H9 (cell line): ENCODE measurements around the gene HDGFL1. TPM values are rescaled to one million over a fixed set of nuclear protein-coding genes. Genes with fewer than 3 reads are reported as not detected.

Experiments used
- DNase-seq: peaks from one replicate; pipeline ENCODE4 v3.0.0-alpha.2; 2017
- H2AFZ ChIP-seq: one replicate; pipeline ENCODE4 v1.6.1; 2013; ENCODE audit warnings: mild to moderate bottlenecking, low read length, control low read depth, moderate library complexity
- H2AK5ac ChIP-seq: 2 replicates; pipeline ENCODE4 v1.6.1; 2013; ENCODE audit warnings: low read length, control low read depth, mixed read lengths; ENCODE audit not compliant: insufficient read length
- H2BK120ac ChIP-seq: one replicate; pipeline ENCODE4 v1.6.1; 2013; ENCODE audit warnings: low read depth, mild to moderate bottlenecking, low read length, control low read depth, inconsistent platforms; ENCODE audit not compliant: poor library complexity, severe bottlenecking
- H2BK12ac ChIP-seq: 2 replicates; pipeline ENCODE4 v1.6.1; 2013; ENCODE audit warnings: low read length, control low read depth, mixed read lengths, low read depth; ENCODE audit not compliant: insufficient read length
- H2BK15ac ChIP-seq: 2 replicates; pipeline ENCODE4 v1.6.1; 2013; ENCODE audit warnings: low read depth, low read length, control low read depth
- H2BK20ac ChIP-seq: one replicate; pipeline ENCODE4 v1.6.1; 2013; ENCODE audit warnings: low read depth, mild to moderate bottlenecking, low read length, control low read depth, inconsistent platforms; ENCODE audit not compliant: poor library complexity, severe bottlenecking
- H2BK5ac ChIP-seq: 2 replicates; pipeline ENCODE4 v1.6.1; 2013; ENCODE audit warnings: low read length, control low read depth, mixed read lengths; ENCODE audit not compliant: insufficient read length
- H3K14ac ChIP-seq: 2 replicates; pipeline ENCODE4 v1.6.1; 2013; ENCODE audit warnings: low read length, control low read depth; ENCODE audit not compliant: insufficient read depth
- H3K18ac ChIP-seq: 2 replicates; pipeline ENCODE4 v1.6.1; 2013; ENCODE audit warnings: low read depth, mild to moderate bottlenecking, mixed read lengths, low read length, control low read depth; ENCODE audit not compliant: insufficient read length
- H3K23ac ChIP-seq: 2 replicates; pipeline ENCODE4 v1.6.1; 2013; ENCODE audit warnings: low read length, control low read depth, mixed read lengths, low read depth; ENCODE audit not compliant: insufficient read length
- H3K23me2 ChIP-seq: 2 replicates; pipeline ENCODE4 v1.6.1; 2013; ENCODE audit warnings: low read depth, mild to moderate bottlenecking, mixed read lengths, low read length, control low read depth; ENCODE audit not compliant: insufficient read length, poor library complexity, severe bottlenecking
- H3K27ac ChIP-seq: 2 replicates; pipeline ENCODE4 v1.5.1; 2013; ENCODE audit warnings: low read length, control low read depth, mixed read lengths, low read depth; ENCODE audit not compliant: insufficient read length
- H3K27me3 ChIP-seq: 2 replicates; pipeline ENCODE4 v1.6.1; 2013; ENCODE audit warnings: low read length, control low read depth, inconsistent platforms; ENCODE audit not compliant: insufficient read depth
- H3K4ac ChIP-seq: 2 replicates; pipeline ENCODE4 v1.6.1; 2013; ENCODE audit warnings: low read depth, mild to moderate bottlenecking, control low read depth, inconsistent platforms, low read length, moderate library complexity
- H3K4me1 ChIP-seq: 2 replicates; pipeline ENCODE4 v1.6.1; 2013; ENCODE audit warnings: low read length, control low read depth, inconsistent platforms; ENCODE audit not compliant: insufficient read depth
- H3K4me2 ChIP-seq: 2 replicates; pipeline ENCODE4 v1.6.1; 2013; ENCODE audit warnings: low read length, control low read depth, mixed read lengths; ENCODE audit not compliant: insufficient read length, insufficient read depth
- H3K56ac ChIP-seq: 2 replicates; pipeline ENCODE4 v1.6.1; 2013; ENCODE audit warnings: low read depth, mild to moderate bottlenecking, mixed read lengths, low read length, control low read depth; ENCODE audit not compliant: insufficient read length
- H3K79me1 ChIP-seq: 2 replicates; pipeline ENCODE4 v1.6.1; 2013; ENCODE audit warnings: low read depth, mild to moderate bottlenecking, moderate library complexity, low read length, control low read depth, inconsistent platforms; ENCODE audit not compliant: insufficient read depth, poor library complexity, severe bottlenecking
- H3K79me2 ChIP-seq: 2 replicates; pipeline ENCODE4 v1.6.1; 2013; ENCODE audit warnings: low read length, control low read depth, inconsistent platforms; ENCODE audit not compliant: insufficient read depth
- H3K9ac ChIP-seq: 2 replicates; pipeline ENCODE4 v1.6.1; 2013; ENCODE audit warnings: low read length, control low read depth, mixed read lengths; ENCODE audit not compliant: insufficient read length; ENCODE audit errors: extremely low read depth
- H3K9me3 ChIP-seq: one replicate; pipeline ENCODE4 v1.6.1; 2013; ENCODE audit warnings: low read depth, low read length, inconsistent platforms; ENCODE audit not compliant: control insufficient read depth
- H3T11ph ChIP-seq: one replicate; pipeline ENCODE4 v1.6.1; 2013; ENCODE audit warnings: mild to moderate bottlenecking, low read length, control low read depth, inconsistent platforms
- H4K20me1 ChIP-seq: one replicate; pipeline ENCODE4 v1.6.1; 2013; ENCODE audit not compliant: control insufficient read depth, insufficient read length, insufficient read depth
- H4K5ac ChIP-seq: 2 replicates; pipeline ENCODE4 v1.6.1; 2013; ENCODE audit warnings: low read depth, mild to moderate bottlenecking, mixed read lengths, low read length, control low read depth; ENCODE audit not compliant: insufficient read length
- H4K8ac ChIP-seq: replicated peaks from 2 replicates; pipeline ENCODE4 v1.6.1; 2013; ENCODE audit warnings: low read length, control low read depth, mixed read lengths, low read depth; ENCODE audit not compliant: insufficient read length
- H4K91ac ChIP-seq: 2 replicates; pipeline ENCODE4 v1.6.1; 2013; ENCODE audit warnings: low read depth, mild to moderate bottlenecking, moderate library complexity, mixed read lengths, low read length, control low read depth; ENCODE audit not compliant: insufficient read length
- H3K27ac Mint-ChIP-seq, 3 experiments: 2 replicates in 2 of 3; 3 replicates in 1 of 3; pipeline ENCODE4 v1.8.0; 2020 to 2021; ENCODE audit warnings: mixed read lengths in 3 of 3, mild to moderate bottlenecking in 1 of 3, moderate library complexity in 1 of 3
- H3K27me3 Mint-ChIP-seq: 2 replicates; pipeline ENCODE4 v1.8.0; 2021; ENCODE audit warnings: low read depth, mild to moderate bottlenecking, moderate library complexity, mixed read lengths
- H3K36me3 Mint-ChIP-seq, 3 experiments: 2 replicates in 2 of 3; 3 replicates in 1 of 3; pipeline ENCODE4 v1.8.0; 2020 to 2021; ENCODE audit warnings: low read depth in 3 of 3, mixed read lengths in 3 of 3; ENCODE audit not compliant: insufficient read depth in 1 of 3
- H3K4me1 Mint-ChIP-seq, 2 experiments: 2 replicates each; pipeline ENCODE4 v1.8.0; 2020; ENCODE audit warnings: mixed read lengths in 2 of 2
- H3K4me3 Mint-ChIP-seq, 2 experiments: 2 replicates in 1 of 2; 3 replicates in 1 of 2; pipeline ENCODE4 v1.8.0; 2020 to 2021; ENCODE audit warnings: mild to moderate bottlenecking in 2 of 2, mixed read lengths in 2 of 2, moderate library complexity in 1 of 2
- H3K9me3 Mint-ChIP-seq, 2 experiments: 2 replicates in 1 of 2; 3 replicates in 1 of 2; pipeline ENCODE4 v1.8.0; 2020; ENCODE audit warnings: mild to moderate bottlenecking in 2 of 2, mixed read lengths in 2 of 2, moderate library complexity in 1 of 2
- WGBS: extraction: QIAGEN DNeasy Blood & Tissue Kit; methylation state at CpG from one replicate; pipeline ENCODE4 v1.1.7; 2013; ENCODE audit warnings: missing lambda C conversion rate, low lambda C conversion rate, mixed read lengths; ENCODE audit not compliant: insufficient read length; ENCODE audit errors: extremely low coverage; 5-methylcytosine and 5-hydroxymethylcytosine counted together
- total RNA-seq: library from RNA; stranded (reverse); gene quantifications from 2 replicates; pipeline ENCODE4 v1.2.1, GENCODE V29; 2021
- TF ChIP-seq, protein P1 (sequence below): fragments of 200-600 bp; sonication (generic); conservative IDR thresholded peaks from 3 replicates; pipeline ENCODE4 v1.8.0; 2021; ENCODE audit warnings: antibody characterized with exemption, mild to moderate bottlenecking

The HDGFL1 gene
- total RNA-seq, 1 experiment from 2014 or later: not detected

DNA sequence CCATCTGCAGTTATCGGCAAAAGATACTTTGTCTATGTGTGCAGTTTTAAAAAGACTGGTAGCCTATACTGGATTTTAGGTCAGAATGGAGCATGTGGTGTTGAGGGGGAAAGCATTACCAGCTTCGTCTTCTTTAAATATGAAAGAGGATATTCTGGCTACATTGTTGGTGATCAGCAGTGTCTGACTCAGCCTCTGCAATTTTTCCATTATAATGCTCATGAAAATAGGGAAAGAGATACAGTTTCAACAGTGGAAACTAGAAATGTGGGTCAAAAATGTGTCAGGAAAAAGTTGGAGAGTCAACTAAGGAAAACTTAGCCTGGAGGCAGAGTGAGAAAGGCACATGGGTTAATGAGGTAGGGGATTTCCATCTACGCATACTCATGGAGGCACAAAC, 45.2 kb downstream of the HDGFL1 start:
- TF ChIP-seq, protein P1, sequence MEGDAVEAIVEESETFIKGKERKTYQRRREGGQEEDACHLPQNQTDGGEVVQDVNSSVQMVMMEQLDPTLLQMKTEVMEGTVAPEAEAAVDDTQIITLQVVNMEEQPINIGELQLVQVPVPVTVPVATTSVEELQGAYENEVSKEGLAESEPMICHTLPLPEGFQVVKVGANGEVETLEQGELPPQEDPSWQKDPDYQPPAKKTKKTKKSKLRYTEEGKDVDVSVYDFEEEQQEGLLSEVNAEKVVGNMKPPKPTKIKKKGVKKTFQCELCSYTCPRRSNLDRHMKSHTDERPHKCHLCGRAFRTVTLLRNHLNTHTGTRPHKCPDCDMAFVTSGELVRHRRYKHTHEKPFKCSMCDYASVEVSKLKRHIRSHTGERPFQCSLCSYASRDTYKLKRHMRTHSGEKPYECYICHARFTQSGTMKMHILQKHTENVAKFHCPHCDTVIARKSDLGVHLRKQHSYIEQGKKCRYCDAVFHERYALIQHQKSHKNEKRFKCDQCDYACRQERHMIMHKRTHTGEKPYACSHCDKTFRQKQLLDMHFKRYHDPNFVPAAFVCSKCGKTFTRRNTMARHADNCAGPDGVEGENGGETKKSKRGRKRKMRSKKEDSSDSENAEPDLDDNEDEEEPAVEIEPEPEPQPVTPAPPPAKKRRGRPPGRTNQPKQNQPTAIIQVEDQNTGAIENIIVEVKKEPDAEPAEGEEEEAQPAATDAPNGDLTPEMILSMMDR: no peak
- H3K27me3 Mint-ChIP-seq: no peaks in the 10 kb centered on the region
- Histone ChIP-seq H3K56ac (no peak overlapping the region), H4K20me1 (no peaks in the 10 kb centered on the region), H3K27ac (no peak overlapping the region), H3K23me2 (no peaks in the 10 kb centered on the region), H2BK15ac (no peak overlapping the region), H4K5ac (no peak overlapping the region), H3K4me1 (no peaks in the 10 kb centered on the region), H2BK5ac (no peak overlapping the region), H3K23ac (no peak overlapping the region), H3T11ph (no peak overlapping the region), H3K9ac (no peak overlapping the region), H4K91ac (no peak overlapping the region), H3K27me3 (no peaks in the 10 kb centered on the region), H3K4ac (no peak overlapping the region), H2AFZ (no peak overlapping the region), H4K8ac (no peak overlapping the region), H2BK20ac (no peak overlapping the region), H3K4me2 (no peak overlapping the region), H3K18ac (no peak overlapping the region), H2BK120ac (no peak overlapping the region), H3K79me2 (no peaks in the 10 kb centered on the region), H3K9me3 (no peaks in the 10 kb centered on the region), H3K14ac (no peak overlapping the region), H2AK5ac (no peak overlapping the region), H3K79me1 (no peaks in the 10 kb centered on the region), H2BK12ac (no peak overlapping the region)
- peaks cover 7 to 10% of the 10 kb centered on the region in 2 experiments for H3K4me1 Mint-ChIP-seq
- DNase-seq: no peak
- H3K4me3 Mint-ChIP-seq: no peak overlapping the region
- peaks cover 11 to 12% of the 10 kb centered on the region in 2 experiments for H3K9me3 Mint-ChIP-seq
- H3K27ac Mint-ChIP-seq: peak overlapping the region in 2 of 3 experiments; percentile 48 to 61; a peak in 1 of 7 replicates
- no CpG with 5 or more reads among the region's 3 CpGs for WGBS
- H3K36me3 Mint-ChIP-seq: peaks cover 2 to 14% (median 3%) of the 10 kb centered on the region in 3 experiments
